Retina (tissue), 1 donor: Measurements from ENCODE around the gene STEAP3.
A peak's percentile ranks its signal among the peaks of the same experiment; 100 is the strongest.

ENCODE experiments used
- DNase-seq: peaks from one replicate; pipeline ENCODE4 v3.0.0-alpha.2; 2016

Gene STEAP3

DNA sequence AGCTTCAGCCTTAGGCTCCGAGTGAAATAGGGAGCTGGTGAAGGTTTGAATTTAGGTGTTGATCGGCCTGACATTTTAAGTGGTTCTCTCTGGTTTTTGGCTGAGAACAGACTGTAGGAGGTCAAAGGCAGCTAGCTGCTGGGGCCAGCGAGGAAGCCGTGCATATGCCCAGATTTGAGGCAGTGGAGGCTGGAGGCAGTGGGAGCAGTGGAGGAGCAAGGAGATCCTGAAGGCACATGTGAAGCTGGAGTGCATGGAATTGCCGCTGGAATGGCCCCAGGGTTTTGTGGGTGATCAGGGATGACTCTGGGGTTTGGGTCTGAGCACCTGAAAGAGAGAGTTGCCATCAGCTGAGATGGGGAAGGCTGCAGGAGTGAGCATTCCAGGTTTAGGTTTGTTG is 25.1 kb downstream of the STEAP3 start:
- DNase-seq: no peak

DNA sequence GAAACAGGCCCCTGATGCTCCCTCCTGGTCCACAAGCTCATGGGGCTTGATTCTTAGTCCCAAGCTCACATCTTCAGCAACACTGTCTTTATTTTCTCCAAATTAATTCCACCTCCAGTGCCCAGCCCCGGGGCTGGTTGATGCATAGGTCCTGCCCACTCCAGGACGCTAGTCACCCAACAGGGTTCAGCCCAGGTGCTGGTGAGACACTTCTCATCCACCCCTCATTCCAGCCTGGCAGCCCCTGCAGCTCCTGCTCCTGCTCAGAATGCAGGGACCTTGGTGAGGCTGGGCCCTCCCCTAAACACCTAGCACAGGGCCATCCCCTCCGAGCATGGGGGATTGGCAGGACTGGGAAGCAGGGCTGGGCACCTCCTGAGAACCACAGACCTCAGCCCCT is 25.7 kb downstream of the STEAP3 start:
- no peak for DNase-seq

DNA sequence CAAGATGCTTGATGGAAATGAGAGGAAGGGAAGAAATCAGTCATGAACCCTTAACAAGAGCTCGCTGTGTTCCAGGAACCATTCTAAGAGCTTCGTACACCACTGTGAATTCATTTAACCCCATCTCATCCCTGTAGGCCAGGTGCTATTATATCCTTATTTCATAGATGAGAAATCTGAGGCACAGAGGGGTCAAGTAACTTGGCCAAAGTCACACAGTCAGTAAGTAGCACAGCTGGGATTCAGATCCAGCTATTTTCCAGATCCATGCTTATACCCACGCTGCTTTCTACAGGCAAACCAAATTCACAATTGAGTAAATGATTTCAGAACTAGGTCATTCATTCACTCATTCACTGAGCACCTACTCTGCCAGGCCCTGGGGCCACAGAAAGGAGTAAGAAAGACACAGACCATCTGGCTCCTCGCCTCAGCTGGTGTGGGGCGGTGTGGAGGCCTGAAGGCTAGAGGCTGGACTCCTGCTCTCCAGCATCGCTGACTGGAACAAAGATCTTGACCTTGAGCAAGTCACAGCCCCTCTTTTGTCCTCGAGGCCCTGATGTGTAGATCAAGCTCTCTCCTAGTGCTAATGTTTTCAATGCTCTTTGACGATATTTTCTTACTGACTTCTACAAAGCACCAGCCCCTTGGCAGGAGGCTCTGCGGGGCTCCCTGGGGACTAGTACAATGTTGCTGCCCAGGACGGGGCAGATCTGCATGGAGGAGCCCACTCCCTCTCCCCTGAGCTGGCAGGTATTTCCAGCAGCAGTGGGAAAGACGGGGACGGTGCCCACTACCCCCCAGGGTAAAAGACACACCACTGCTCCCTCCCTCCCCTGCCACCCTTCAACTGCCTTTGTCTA is 26.5 kb downstream of the STEAP3 start:
- DNase-seq: no peak

DNA sequence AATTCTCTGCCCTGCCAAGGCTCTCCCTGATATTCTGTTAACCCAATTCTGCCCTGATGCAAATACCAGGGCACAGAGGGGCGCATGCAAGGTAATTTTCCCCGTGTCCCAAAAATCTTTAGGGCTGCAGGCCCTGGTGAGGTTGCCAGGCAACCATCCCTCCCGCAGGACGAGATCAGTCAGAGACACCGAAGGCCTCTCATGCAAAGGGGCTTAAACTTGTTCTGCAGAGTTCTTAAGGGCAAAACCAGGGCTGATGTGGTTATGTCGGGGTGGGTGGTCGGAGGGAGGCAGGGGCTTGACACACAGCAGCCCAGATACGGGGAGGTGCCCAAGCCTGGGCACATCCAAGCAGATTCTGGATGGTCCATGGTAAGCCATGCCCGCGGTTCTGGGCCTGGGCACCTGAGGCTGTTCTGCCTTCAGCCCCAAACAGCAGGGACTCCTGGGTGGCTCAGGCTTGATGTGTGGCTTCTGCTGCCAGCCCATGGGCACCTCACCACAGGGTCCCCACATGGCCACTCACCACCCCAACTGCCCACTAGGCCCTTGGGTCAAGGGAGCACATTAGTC is 27.2 kb downstream of the STEAP3 start:
- DNase-seq: no peak

DNA sequence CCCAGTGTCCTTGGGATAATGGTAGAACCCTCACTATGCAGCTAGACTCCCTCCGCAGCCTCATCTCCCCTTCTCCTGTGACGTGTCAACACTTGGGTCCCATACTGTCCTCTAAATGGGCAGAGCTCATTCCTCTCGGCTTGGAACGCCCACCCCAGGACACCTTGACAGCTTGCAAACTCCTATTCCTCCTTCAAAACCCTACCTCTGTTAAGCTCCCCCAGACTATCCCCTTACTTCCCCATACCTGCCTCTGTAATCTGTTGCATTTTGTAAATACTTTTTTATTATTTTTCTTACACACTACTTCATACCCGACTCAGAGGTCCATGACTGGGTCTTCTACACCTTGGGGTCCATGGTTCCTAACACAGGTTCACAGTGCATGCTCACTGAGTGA is 28.0 kb downstream of the STEAP3 start:
- DNase-seq: no peak

DNA sequence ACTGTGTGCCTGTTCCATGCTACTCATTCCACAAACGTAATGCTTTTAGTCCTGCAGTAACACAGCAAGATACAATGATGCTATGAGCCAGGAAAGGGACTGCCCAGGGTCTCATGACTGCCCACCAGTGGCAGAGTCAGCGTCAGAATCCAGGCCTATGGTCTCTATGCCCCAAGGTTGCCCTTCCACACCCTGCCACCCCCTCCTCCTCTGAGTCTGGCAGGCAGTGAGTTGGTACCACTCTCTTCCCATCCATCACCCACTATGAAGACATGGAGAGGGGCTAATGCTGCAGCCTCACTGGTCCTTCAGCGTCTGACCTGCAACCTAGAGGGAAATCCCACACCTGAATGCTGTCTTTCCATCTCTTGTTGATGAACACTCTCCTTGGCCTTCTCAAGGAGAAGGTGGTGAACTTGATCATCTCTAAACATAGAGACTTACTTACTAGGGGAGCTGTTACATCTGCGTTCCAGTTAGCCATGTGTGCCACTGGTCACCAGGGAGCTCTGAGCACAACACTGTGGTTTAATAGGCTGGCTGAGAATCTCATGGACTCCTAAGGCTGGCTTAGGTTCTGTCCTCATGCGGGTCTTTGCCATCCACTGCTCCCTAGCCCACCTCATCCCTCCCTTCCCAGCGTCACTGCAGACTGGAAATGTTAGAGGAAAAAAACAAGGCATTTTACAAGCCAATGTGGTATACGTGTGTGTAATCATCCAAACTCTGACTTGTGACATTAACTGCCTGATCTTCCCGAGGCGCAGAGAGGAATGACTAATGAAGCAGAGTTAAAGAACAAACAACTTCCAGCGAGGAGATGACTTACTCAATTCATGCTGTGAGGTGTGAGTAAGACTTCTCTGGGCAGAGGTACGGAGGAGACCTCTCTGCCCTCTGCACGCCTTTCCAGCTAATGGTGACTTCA is 28.8 kb downstream of the STEAP3 start:
- DNase-seq: no peak

DNA sequence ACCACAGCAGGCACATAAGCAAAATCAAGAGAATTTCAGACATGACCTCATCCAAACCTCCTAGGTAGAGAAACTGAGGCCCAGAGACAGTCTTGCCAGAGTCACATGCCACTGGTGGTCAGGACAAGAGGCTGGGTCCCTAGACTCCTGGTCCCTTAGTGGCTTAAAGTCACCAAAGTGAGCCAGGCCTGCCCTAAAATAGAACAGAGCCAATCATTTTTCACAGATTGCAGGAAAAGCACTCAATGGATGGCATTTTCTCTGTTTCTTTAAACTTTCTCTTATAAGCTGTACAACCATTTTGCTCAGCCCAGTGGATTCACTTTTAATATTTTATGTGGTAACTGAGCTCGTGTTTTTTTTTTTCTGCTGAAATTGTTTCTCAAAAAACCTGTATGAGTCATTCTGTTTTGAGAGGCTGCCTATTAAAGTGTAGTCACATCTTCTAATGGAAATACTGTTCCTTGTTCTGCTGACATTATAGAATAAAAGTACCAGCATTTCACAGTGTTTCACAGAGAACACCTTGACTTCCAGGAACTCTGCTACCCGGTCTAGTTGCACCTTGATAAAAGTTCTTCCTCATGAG is 29.6 kb downstream of the STEAP3 start:
- no peak for DNase-seq

DNA sequence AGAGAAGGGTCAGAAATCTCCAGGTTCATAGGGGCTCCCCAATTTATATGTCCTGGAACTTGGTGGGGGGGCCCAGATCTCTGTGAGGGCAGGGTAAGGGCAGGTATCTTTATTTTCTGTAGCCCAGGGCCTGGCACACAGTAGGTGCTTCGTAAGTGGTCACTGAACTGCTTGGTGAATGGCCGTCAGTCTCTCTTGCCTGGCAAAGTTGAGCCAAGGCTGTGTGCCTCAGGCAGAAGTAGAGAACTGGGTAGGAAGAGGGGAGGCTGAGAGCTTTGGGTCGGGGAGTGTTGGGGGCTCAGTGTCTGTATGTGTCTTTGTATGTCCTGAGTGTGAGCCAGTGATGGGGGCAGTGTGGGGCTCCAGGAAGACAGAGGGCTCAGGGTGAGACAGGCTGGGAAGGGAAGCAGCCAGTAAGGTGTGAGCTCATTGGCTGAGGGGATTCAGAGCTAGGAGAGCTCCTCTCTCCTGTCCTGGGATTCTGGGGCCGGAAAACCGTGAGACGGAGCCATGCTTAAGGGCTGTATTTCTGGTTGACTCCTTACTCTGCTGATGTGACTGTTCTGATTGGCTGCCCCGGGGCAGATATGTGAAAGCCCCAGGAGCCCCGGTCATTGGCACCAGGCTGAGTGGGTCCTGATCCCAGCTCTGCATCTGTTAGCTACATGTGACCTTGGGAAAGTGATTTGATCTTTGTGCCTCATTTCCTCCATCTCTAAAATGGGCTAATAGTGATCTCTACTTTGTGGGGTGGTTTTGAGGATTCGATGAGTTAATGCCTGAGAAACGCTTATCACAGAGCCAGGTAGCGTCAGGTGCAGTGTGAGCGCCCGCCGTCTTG is 30.3 kb downstream of the STEAP3 start:
- no peak for DNase-seq

DNA sequence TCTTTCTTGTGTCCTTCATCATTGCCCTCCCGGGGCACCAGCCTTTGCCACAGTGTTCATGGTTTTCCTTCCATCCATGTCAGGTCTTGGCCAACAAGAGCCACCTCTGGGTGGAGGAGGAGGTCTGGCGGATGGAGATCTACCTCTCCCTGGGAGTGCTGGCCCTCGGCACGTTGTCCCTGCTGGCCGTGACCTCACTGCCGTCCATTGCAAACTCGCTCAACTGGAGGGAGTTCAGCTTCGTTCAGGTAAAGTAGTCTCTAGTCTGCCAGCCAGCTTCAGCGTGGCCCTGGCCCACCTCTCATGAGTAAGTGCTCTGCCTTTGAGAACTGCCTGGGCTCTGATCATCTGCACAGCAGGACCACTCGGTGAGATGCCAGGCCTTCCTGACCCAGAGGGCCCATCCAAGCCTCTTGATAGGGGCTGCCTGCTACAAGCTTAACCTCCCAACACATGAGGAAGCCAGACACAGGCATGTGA is 31.0 kb downstream of the STEAP3 start:
- no peak for DNase-seq

DNA sequence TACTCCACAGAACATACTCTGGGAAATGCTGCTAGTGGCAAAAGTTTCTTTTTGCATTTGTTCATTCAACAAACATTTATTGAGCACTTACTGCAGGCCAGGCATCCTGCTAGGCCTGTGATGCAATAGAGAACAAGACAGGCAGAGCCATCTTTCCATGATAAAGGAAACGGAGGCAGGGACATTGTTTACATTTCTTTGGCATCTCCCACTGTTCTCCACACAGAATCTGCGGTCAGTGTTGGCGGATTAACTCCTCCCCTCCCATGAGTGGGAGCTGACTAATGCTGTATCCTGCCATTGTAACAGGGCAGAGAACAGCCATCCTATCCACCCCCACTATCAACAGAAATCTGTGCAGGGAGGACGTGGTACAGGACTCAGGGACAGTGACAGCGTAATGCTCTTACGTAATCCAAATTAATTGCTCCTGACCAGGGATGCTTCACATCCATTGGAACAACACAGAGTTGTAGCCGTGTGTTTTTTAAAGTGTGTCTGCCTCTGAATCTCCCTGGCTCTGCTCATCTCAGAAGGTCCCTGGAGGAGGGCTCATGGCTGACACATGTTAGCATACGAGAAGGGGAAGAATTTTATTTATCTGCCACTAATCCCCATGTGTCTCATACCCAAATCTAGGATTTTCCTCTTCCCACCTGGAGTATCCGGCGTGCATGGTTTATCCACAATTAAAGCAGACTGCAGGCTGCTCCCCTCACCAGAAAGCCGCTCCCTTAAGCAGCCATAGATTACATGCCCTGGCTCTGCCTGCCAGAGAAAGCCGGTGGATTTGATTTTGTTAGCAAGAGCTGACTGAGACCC is 32.3 kb downstream of the STEAP3 start:
- peak; percentile 42 for DNase-seq

DNA sequence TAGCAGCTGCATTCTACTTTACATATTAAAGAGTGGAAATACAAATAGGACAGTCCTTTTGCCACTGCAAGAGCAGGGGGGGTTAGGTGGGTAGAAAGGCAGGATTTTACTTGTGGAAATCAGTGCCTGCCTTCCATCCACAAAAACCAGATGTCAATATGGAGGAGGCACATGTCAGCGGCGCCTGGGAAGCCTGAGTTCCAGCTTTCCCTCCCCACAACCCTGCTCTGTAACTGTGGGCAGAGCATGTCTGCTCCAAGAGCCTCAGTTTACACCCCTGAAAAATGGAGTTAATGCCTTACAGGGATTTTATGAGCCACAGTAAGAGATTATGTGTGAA is 32.9 kb downstream of the STEAP3 start:
- no peak for DNase-seq

DNA sequence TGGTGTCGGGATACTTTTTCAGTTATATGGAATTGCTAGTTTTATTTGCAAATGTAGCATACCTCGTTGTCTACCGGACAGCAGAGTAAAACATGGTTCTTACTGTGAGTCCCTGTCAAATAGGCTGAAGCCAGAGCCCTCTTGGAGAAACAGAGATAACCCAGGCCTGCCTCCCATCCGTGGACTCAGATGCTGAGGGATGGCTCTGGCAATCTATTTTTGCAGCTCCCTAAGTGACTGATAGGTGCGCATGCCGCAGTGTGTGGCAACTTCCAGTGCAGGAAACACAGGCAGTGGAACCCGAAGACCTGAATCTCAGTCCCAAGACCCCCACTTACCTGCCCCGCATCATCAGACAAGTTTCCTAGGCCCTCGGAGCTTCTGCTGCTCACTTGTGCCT is 33.6 kb downstream of the STEAP3 start:
- no peak for DNase-seq

DNA sequence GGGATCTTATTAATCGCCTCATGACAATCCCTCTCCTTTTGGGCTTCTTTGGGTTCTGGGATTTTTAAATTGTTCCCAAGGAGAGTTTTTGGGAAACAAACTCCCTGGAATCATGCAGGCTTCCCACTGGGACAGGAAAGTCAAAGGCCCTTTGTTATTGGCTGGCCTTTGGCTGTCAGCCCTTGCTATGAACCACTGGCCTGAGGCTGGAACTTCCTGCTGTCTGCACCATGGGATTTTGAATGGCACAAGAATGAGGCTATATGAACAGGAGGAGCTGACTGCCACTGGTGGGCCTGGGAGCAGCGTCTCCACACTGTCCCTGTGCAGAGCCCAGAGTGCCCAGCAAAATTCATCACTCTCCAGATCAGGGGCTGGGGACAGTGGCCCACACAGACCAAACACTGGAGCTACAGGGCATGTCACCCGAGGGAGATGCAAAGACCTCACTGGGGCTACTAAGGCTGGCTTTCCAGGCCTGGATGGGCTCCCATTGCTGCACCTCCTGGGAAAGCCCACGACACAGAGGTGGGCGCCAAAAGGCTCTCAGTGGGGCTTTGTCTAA is 35.7 kb downstream of the STEAP3 start:
- no peak for DNase-seq

DNA sequence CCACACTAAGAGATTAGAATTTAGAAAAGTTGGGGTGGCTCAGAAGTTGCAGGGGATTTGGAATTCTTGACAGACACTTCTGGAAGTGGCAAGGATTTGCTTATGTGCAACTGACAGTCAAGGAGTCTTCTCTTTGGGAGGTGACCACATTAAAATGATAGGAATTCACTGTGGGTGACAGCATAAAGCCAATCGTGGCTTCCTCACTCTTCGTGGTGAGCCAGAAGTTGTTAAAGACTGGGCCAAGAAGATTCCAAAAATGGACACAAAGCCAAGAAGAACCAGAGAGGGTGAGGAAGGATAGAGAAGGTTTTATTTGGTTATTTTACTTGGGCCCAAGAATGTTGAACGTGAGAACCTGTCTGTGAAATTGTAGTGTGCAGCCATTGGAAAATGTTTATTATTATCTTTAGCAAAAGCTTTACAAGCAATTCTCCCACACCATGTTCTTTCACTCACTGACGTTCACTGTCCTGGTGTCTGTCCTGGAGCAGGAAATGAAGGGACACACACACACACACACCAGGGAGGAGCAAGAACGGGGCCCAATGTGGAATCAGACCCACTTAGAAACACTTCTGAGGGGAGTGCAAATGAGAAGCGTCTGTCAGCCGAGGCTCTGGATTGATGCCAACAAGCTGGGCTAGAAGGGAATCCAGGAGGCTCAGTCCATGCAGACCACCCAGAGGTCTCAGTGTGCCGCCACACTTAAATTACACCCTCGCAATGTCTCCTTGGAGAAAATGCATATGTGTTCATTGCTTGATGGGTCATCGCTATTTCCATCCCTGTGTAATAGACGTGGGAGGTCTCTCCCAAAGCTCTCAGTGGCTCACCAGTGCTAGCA is 37.2 kb downstream of the STEAP3 start:
- DNase-seq: no peak

DNA sequence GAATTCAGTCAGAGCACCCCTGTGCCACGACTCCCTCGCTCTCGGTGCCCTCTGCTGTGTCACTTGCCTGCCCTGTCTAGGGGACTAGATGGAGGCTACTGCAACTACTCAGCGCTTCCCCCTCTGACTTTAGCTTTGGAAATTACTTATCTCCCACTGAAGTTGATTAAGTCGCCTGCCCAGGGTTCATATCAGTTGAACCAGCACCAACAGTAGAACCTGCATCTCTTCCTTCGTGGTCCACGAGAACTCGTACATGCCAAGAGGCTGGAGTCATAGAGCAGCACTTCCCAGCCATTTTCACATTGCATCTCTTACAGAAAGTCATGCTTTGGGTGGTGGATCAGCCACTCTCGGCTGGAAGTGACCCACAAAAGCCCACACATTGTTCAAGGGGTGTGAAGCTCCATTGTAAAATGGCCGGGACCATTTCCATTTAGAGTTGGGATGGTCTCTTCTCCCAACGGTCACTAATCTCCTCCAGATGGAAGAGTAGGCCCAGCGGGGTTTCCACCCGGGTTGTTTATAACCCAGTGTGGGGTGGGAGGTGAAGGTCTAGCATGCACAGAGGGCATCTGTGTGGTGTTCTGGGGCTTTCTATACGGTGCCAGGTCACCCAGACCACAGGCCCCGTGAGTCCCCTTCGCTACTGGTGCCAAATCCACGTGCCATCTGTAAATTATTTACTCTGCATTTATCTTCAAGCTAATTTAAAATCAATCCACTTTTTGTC is 38.0 kb downstream of the STEAP3 start:
- no peak for DNase-seq

DNA sequence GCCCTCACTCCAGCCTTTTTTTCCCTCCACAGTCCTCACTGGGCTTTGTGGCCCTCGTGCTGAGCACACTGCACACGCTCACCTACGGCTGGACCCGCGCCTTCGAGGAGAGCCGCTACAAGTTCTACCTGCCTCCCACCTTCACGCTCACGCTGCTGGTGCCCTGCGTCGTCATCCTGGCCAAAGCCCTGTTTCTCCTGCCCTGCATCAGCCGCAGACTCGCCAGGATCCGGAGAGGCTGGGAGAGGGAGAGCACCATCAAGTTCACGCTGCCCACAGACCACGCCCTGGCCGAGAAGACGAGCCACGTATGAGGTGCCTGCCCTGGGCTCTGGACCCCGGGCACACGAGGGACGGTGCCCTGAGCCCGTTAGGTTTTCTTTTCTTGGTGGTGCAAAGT is 39.4 kb downstream of the STEAP3 start:
- DNase-seq: no peak

DNA sequence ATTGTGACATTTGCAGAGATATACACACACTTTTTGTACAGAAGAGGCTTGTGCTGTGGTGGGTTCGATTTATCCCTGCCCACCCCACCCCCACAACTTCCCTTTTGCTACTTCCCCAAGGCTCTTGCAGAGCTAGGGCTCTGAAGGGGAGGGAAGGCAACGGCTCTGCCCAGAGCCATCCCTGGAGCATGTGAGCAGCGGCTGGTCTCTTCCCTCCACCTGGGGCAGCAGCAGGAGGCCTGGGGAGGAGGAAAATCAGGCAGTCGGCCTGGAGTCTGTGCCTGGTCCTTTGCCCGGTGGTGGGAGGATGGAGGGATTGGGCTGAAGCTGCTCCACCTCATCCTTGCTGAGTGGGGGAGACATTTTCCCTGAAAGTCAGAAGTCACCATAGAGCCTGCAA is 40.0 kb downstream of the STEAP3 start:
- DNase-seq: no peak

DNA sequence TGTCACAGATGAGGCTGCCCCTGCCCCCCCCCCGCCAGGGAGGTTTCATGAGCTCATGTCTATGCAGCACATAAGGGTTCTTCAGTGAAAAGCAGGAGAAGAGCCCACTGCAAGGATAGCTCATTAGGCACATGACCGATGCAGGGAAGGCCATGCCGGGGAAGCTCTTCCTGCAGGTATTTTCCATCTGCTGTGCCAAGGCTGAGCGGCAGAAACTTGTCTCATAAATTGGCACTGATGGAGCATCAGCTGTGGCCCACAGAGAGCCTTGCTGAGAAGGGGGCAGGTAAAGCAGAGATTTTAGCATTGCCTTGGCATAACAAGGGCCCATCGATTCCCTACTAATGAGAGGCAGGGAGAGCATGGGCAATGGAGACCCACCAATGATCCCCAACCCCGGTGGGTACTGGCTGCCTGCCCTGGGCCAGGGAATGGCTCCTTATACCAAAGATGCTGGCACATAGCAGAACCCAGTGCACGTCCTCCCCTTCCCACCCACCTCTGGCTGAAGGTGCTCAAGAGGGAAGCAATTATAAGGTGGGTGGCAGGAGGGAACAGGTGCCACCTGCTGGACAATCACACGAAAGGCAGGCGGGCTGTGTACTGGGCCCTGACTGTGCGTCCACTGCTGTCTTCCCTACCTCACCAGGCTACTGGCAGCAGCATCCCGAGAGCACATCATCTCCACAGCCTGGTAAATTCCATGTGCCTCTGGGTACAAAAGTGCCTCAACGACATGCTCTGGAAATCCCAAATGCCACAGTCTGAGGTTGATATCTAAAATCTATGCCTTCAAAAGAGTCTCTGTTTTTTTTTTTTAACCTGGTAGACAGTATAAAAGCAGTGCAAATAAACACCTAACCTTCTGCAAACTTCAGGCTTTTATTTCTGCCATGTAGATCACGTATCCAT is 41.4 kb downstream of the STEAP3 start:
- DNase-seq: peak; percentile 78
